Raji (cell line): Measurements from ENCODE around the gene NEDD4L.

Experiments
- POLR2A ChIP-seq: IDR thresholded peaks from 2 replicates; pipeline ENCODE4 v1.6.1; 2011; ENCODE audit warnings: low read depth, low read length, control low read depth; ENCODE audit not compliant: insufficient read depth

The NEDD4L gene

GRCh38 chr18:58369616-58370015 lies 325.6 kb downstream of the NEDD4L start:
- TF ChIP-seq POLR2A = no peak

GRCh38 chr18:58370038-58370580 lies 326.1 kb downstream of the NEDD4L start:
- TF ChIP-seq POLR2A = no peak

- no peak for TF ChIP-seq POLR2A
Measured at GRCh38 chr18:58370612-58371011, 326.6 kb downstream of the NEDD4L start.

- no peak for TF ChIP-seq POLR2A
Measured at GRCh38 chr18:58373481-58373880, 329.5 kb downstream of the NEDD4L start.

GRCh38 chr18:58375051-58375450 lies 331.0 kb downstream of the NEDD4L start:
- no peak for TF ChIP-seq POLR2A

GRCh38 chr18:58378411-58379379 lies 334.7 kb downstream of the NEDD4L start:
- no peak for TF ChIP-seq POLR2A

- no peak for TF ChIP-seq POLR2A
Measured at GRCh38 chr18:58379443-58379842, 335.4 kb downstream of the NEDD4L start.

- TF ChIP-seq POLR2A = no peak
Measured at GRCh38 chr18:58381676-58382411, 337.8 kb downstream of the NEDD4L start.

- TF ChIP-seq POLR2A = no peak
Measured at GRCh38 chr18:58382446-58382845, 338.4 kb downstream of the NEDD4L start.

- no peak for TF ChIP-seq POLR2A
Measured at GRCh38 chr18:58385472-58385871, 341.4 kb downstream of the NEDD4L start.

GRCh38 chr18:58386780-58387179 lies 342.8 kb downstream of the NEDD4L start:
- TF ChIP-seq POLR2A = no peak

- no peak for TF ChIP-seq POLR2A
Measured at GRCh38 chr18:58387716-58388115, 343.7 kb downstream of the NEDD4L start.

GRCh38 chr18:58388736-58389135 lies 344.7 kb downstream of the NEDD4L start:
- TF ChIP-seq POLR2A = no peak

- no peak for TF ChIP-seq POLR2A
Measured at GRCh38 chr18:58389745-58390144, 345.7 kb downstream of the NEDD4L start.

GRCh38 chr18:58390399-58390798 lies 346.4 kb downstream of the NEDD4L start:
- TF ChIP-seq POLR2A = no peak
